ENCODE measurements around the gene ATXN2L.
"Not testable (repeated sequence)": the region's sequence is repeated elsewhere in the genome, so short reads cannot be mapped to it uniquely, and the experiment has no call there.

Gene ATXN2L, protein sequence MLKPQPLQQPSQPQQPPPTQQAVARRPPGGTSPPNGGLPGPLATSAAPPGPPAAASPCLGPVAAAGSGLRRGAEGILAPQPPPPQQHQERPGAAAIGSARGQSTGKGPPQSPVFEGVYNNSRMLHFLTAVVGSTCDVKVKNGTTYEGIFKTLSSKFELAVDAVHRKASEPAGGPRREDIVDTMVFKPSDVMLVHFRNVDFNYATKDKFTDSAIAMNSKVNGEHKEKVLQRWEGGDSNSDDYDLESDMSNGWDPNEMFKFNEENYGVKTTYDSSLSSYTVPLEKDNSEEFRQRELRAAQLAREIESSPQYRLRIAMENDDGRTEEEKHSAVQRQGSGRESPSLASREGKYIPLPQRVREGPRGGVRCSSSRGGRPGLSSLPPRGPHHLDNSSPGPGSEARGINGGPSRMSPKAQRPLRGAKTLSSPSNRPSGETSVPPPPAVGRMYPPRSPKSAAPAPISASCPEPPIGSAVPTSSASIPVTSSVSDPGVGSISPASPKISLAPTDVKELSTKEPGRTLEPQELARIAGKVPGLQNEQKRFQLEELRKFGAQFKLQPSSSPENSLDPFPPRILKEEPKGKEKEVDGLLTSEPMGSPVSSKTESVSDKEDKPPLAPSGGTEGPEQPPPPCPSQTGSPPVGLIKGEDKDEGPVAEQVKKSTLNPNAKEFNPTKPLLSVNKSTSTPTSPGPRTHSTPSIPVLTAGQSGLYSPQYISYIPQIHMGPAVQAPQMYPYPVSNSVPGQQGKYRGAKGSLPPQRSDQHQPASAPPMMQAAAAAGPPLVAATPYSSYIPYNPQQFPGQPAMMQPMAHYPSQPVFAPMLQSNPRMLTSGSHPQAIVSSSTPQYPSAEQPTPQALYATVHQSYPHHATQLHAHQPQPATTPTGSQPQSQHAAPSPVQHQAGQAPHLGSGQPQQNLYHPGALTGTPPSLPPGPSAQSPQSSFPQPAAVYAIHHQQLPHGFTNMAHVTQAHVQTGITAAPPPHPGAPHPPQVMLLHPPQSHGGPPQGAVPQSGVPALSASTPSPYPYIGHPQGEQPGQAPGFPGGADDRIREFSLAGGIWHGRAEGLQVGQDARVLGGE

DNA sequence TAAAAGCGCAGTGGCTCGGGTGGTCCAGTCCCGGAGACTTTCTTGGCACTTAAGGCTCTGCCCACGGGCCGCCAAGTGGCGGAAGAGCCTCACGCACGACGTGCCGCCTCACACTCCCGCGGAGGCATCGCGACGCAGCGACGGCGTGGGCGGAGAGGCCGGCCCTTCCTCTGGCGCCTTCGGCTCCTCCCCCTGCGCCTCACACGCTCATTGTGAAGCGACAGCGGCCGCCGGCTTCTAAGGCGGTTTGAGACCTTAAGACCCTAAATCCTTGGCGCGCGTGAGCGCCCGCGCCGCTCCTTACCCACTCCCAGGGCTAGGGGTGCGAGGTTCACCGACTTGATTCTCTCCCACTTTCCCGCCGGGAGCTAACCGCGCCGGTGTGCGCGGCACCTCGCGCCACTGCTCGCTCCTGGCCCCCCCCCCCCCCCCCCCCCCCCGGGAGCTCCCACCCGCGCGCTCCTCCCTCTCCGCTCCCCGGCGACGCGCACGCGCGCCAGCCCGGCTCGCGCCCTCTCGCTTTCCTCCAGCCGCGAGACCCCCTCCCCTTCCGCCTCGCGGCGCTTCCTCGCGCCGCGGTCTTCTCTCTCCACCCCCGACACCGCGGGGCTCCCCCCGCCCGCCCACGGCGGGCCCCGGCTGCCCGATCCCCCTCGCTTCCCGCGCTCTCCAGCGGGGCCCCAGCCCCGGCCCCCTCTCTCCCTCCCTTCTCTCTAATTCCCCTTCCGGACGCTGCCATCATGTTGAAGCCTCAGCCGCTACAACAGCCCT is at the start of gene ATXN2L:
TSS of gene ATXN2L (plus strand) at position 480 of the 771 bp plus-strand sequence. CDS start at position 741, 261 bp downstream.
- TF ChIP-seq POLR2A (IDR thresholded peaks at IDR 0.05; ENCODE audit: low read length): peak; percentile 95
- TF ChIP-seq GATA1 (IDR thresholded peaks at IDR 0.05; ENCODE audit: low read depth, low read length): no peak
- peak; percentile 98 for DNase-seq

DNA sequence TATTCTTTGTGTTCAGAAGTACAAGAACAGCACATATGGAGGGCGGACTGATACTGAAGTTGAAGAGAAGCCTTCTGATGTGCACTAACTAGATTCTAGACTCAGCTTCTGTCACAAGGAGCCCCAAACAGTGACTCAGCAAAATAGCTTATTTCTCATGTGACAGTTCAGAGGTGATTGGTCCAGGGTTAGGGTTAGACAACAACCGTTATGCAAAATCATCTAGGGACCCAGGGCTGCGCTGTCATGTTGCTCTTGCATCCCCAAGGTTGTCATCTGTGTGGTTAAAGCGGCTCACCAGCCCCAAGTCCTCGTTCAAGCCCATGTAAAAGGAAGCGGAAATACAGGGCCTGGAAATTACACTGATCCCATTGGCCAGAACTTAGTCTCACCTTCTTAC is 41.1 kb upstream of the ATXN2L start:
- not testable (repeated sequence) for DNase-seq

DNA sequence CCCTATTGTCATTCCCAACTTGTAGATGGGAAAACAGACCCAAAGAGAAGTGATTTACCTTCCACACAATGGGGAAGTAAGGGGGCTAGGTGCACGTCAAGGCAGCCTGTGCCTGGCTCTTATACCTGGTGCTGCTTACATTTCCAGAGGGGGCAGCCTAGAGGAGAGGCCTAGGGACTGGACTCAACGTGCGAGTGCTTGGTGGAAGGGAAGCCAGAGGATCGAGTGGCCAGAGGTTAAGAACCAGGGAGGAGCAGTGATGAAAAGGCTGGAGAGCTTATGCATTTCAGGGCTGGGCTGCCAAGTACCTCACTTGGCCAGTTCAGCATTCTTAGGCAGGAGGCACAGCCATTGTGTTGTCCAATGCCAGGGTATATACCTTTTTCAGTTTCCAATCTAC is 40.4 kb upstream of the ATXN2L start:
- not testable (repeated sequence) for DNase-seq

DNA sequence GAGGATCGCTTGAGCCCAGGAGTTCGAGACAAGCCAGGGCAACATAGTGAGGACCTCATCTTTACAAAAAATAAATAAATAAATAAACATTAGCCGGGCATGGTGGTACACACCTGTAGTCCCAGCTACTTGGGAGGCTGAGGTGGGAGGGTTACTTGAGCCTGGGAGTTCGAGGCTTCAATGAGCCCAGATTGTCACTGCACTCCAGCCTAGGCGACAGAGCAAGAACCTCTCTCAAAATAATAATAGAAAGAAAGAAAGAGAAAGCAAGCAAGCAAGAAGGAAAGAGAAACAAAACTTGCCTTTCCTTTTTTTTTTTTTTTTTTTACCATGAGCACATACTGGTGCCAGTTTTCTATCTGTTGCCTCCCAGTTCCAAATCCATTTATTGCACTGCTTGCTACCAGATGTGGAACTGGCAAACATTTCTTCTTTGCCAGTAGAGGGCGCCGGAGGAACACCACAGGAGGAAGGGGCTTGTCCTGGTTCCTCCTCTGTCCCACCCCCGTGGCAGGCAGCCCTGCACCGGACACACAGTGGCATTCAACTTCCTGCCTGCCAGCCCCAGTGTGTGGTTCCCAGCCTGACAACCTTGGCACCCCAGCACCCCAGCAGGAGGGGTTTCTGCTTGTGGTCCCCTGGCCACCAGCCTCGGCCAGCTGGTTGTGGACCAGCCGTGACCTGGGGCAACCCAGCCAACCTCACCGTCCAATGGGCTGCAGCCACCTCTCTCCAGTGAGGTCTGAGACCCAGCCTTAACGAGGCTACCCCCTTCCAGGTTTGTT is 20.4 kb upstream of the ATXN2L start:
- peak; percentile 69 to 78 for DNase-seq

DNA sequence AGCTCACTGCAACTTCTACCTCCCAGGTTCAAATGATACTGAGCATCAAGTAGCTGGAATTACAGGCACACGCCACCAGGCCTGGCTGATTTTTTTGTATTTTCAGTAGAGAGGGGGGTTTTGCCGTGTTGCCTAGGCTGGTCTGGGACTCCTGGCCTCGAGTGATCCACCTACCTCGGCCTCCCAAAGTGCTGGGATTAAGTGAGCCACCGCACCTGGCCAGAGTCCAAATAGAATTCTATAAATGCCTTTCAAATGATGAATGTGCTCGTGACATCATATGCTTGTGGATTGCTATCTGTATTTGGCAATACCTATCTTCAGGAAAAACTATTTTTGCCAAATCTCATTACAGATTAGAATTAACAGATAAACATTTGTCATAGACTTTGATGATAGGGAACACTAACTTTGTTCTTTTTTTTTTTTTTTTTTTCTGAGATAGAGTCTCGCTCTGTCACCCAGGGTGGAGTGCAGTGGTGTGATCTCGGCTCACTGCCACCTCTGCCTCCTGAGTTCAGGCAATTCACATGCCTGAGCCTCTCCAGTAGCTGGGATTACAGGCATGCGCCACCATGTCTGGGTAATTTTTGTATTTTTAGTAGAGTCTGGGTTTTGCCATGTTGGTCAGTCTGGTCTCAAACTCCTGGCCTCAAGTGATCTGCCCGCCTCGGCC is 15.2 kb upstream of the ATXN2L start:
- DNase-seq: not testable (repeated sequence)

DNA sequence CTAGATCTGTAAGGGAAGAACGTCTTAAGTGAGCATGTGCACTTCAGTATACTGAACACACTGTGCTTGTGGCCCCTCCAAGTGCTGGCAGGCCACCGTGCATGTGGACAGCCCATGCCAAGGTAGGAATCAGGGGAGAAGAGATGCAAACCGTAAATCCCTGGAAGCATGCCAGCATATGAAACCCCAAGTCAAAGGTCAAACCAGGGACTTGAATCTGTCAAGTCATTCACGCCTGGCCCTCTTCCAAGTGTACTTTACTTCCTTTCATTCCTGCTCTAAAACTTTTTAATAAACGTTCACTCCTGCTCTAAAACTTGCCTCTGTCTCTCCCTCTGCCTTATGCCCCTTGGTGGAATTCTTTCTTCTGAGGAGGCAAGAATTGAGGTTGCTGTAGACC is 2.8 kb upstream of the ATXN2L start:
- DNase-seq: peak; percentile 80
- TF ChIP-seq POLR2A (IDR thresholded peaks at IDR 0.05; ENCODE audit: low read length) (no peak), GATA1 (IDR thresholded peaks at IDR 0.05; ENCODE audit: low read depth, low read length) (no peak)

DNA sequence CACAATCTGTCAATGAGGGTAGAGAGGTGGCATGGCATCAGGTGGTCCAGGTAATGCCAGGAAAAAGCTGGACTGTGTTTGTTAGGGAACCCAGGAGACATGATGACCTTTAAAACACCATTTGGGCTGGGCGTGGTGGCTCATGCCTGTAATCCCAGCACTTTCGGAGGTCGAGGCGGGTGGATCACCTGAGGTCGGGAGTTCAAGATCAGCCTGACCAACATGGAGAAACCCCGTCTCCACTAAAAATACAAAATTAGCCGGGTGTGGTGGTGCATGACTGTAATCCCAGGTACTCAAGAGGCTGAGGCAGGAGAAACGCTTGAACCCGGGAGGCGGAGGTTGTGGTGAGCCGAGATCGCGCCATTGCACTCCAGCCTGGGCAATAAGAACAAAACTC is 2.3 kb upstream of the ATXN2L start:
- not testable (repeated sequence) for DNase-seq

DNA sequence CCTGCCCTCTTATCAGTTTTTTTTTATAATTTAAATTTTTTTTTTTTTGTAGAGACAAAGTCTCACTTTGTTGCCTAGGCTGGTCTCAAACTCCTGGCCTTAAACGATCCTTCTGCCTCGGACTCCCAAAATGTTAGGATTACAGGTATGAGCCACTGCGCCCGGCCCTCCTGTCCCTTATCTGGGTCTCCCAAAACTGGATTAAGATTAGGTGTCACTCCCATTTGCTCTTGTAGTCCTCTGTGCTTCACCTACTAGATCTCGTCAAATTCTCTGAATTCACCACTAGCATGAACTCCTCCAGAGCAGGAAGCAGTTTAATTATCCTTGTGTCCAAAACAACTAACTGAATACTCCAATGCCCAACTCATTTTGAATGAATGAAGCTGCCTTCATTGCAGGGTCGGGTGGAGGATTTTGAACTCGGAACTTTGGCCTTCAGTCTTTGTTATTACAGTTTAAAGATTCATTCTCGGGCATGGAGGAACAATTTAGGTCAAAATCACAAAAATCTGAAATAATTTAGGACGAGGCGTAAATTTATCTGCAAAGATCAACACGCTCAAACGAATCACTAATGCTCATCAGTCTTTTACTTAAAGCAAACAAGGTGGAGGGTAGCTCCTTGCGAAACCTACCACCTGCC is 802 bp upstream of the ATXN2L start:
- DNase-seq: no peak
- TF ChIP-seq POLR2A (IDR thresholded peaks at IDR 0.05; ENCODE audit: low read length): no peak
- no peak for TF ChIP-seq GATA1 (IDR thresholded peaks at IDR 0.05; ENCODE audit: low read depth, low read length)

DNA sequence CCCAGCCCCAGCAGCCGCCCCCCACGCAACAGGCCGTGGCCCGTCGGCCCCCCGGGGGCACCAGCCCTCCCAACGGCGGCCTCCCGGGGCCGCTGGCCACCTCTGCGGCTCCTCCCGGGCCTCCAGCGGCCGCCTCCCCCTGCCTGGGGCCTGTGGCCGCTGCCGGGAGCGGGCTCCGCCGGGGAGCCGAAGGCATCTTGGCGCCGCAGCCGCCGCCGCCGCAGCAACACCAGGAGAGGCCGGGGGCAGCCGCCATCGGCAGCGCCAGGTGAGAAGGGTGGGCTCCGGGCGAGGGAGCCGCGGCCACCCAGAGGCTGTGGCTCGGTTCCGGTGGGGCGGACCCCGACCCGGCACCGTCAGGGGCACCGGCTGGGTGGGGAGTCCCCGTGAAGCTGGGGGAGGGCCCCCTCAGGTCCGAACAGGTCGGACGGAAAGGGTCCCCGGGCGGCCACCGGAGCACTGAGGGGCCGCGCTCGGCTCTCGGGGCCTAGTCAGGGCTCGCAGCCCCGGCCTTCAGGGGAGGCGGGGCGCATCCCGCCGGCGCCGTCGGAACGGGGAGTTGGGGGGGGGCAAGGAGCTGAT is 583 bp downstream of the ATXN2L start:
- TF ChIP-seq GATA1 (IDR thresholded peaks at IDR 0.05; ENCODE audit: low read depth, low read length) (no peak), POLR2A (IDR thresholded peaks at IDR 0.05; ENCODE audit: low read length) (no peak)
- no peak for DNase-seq

DNA sequence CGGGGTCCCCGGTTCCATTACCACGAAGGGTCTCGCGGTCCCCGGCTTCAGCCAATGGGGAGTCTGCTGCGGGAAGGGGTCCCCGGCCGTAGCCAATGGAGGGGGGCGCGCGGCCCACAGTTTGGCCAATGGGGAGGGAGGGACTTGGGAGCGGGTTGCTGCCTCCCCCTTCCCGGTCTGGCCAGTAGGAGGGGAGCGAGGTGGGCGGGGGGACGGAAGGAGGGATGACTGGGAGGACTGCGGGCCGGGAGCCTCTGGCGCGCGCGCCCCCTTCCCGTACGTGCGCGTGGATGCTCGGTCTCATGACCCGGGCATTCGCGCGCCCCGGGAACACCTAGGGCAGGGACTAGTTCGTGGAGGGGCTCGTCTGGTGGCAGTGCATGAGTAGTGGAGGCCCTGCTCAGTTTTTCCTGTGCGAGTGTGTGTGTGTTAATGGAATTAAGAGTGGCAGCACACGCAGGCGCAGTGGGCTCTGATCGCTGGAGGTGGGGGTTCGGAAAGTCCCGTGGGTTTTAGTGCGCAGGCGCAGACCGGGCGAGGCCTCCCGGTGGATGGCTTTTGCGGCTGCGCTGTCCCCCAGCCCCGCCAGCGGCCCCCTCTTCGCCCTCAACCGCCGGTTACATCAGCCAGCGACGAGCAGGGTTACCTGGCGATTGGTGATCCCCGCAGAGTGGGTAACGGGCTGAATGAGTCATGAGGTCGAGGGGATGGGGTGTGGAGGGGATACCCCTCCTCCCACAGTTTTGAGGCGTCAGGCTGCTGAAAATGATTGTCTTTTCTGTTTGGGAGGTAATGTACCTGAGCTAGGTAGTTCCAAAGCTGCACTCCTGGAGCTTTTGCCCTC is 1.3 kb downstream of the ATXN2L start:
- TF ChIP-seq GATA1 (IDR thresholded peaks at IDR 0.05; ENCODE audit: low read depth, low read length) (no peak), POLR2A (IDR thresholded peaks at IDR 0.05; ENCODE audit: low read length) (peak; percentile 88)
- DNase-seq: peak; percentile 98 to 99

DNA sequence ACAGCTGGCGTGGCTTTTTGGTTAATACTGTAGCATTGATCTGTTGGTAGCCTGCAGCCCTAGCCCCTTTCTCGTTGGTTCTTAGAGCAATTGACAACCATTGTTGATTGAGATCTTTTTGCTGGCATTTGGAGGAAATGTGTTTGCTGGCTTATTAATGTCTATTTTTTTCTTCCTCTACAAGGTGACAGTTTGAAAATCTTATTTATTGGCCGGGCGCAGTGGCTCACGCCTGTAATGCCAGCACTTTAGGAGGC is 1.8 kb downstream of the ATXN2L start:
- DNase-seq: no peak
- TF ChIP-seq GATA1 (IDR thresholded peaks at IDR 0.05; ENCODE audit: low read depth, low read length) (no peak), POLR2A (IDR thresholded peaks at IDR 0.05; ENCODE audit: low read length) (no peak)

DNA sequence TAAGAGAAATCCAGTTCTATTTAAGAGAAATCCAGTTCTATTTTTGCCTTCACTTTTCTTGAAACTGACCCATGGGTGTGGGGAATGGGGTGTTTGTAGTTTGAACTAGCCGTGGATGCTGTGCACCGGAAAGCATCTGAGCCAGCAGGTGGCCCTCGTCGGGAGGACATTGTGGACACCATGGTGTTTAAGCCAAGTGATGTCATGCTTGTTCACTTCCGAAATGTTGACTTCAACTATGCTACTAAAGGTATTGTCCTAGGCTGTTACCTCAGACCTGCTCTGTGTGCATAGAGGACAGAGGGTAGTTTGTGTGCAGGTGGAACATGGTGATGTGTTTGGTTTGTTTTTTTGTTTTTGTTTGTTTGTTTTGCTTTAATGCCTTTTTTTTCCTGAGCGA is 3.3 kb downstream of the ATXN2L start:
- DNase-seq: no peak
- TF ChIP-seq GATA1 (IDR thresholded peaks at IDR 0.05; ENCODE audit: low read depth, low read length) (no peak), POLR2A (IDR thresholded peaks at IDR 0.05; ENCODE audit: low read length) (no peak)
